ENCODE measurements around the gene ZBTB45.
A peak's percentile ranks its signal among the peaks of the same experiment; 100 is the strongest.
"Not testable (repeated sequence)": the region's sequence is repeated elsewhere in the genome, so short reads cannot be mapped to it uniquely, and the experiment has no call there.

The ZBTB45 gene

DNA sequence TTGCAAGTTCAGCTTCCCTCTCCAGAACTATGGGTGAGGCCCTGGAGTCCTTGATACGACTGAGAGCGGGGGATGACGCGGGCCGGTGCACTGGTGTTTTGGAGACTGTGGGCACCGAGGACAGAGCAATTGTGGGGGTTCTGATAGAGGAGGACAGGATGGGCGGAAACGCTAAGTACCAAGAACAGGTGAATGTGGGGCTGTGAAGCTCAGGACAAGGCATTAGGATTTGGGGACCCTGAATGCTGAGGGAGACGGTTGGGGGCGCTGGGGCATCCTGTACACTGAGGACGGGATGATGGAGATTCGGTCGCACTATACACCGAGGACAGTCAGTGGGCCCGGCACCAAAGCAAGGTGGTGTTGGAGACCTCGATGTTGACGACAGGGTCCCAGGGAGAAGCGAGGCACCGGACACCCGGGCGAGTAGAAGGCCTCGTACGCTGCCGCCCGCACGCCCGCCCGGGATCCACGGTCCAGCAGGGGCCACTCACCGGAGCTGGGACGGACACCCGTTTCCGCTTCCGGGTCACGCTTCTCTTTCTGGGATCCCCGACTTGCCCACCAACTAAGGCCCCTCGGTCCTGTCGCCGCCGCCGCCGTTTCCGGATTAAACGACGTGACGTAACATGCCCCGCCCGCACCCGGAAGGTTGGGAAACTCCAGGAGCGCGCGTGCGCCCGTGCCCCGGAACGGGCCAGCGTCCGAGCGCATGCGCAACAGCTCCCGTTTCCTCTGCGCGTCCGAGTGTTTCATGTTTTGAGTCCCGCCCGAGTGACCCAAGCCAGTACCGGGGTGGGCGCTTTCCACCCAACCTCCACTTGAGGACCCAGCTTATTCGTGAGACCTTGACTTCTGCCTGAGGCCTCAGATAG is 35.1 kb upstream of the ZBTB45 start, which contains the start of gene CHMP2A:
CHMP2A (minus strand) TSS at position 612 of the 875 bp plus-strand sequence. CDS start 893 bp downstream, outside the sequence.
- peak; percentile 94 to 98 for DNase-seq

GRCh38 chr19:58553799-58554493 is 34.3 kb upstream of the ZBTB45 start:
- DNase-seq, result no peak

DNA sequence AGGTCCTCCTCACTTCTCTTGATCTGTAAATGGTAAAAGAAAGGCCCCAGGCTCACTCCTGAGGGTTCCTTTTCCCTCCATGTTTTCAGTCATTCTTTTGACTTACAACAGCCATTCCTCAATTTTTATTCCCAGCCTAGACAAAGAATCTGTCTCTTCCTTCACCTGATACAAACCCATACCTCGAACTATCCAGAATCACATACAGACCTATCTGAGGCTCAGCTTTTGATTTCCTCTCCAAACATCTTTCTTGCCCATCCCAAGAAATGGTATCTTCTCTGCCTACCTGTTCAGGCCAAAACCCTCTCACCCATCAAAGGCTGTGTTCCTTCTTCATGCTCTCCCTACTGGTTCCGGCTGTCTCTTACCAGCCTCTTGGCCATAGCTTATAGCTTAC is 33.0 kb upstream of the ZBTB45 start:
- no peak for DNase-seq

GRCh38 chr19:58551577-58552471 is 32.2 kb upstream of the ZBTB45 start:
- no peak for DNase-seq

DNA sequence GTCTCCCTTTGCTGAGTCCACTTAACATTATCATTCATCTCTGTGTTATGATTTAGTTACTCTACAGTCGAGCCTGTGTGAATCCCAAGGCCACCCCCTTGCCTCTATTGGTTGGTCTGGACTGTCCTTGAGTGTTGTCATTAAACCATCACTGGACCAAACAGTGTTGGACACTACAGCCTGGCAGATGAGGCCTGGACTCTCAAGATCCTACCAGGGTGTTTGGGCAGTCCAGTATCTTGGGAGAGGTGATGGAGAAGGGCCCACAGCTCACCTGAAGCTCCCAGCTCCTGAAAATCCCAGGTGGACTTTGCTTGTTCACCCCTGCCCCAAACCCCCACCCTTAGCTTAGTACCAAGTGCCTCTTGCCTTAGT is 31.5 kb upstream of the ZBTB45 start:
- DNase-seq, result no peak

GRCh38 chr19:58550362-58551122 is 30.9 kb upstream of the ZBTB45 start:
- DNase-seq, result no peak

DNA sequence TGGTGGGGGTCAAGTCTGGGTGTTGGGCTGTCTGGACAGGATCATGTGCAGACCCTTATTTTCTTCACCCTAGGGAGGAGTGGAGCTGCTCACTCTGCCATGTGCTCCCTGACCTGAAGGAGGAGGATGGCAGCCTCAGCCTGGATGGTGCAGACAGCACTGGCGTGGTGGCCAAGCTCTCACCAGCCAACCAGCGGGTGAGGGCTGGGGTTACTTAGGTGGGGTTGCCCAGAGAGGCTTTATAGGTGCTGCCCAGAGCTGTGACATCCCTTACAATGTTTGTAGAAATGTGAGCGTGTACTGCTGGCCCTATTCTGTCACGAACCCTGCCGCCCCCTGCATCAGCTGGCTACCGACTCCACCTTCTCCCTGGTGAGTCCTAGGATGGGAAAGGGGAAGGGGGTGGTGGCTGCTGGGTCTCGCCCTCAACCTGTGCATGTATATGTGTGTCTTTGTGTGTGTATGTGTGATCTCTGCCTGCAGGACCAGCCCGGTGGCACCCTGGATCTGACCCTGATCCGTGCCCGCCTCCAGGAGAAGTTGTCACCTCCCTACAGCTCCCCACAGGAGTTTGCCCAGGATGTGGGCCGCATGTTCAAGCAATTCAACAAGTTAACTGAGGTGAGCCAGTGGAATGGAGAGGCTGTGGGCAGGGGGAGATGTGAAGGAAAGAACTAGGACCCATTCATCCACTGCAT is 30.2 kb upstream of the ZBTB45 start:
- DNase-seq, result no peak

GRCh38 chr19:58548859-58549663 is 29.5 kb upstream of the ZBTB45 start:
- DNase-seq, result no peak

GRCh38 chr19:58547323-58548312 is 28.0 kb upstream of the ZBTB45 start:
- DNase-seq, result no peak

- DNase-seq, result no peak
Measured at GRCh38 chr19:58546019-58546530, 26.5 kb upstream of the ZBTB45 start.

- no peak for DNase-seq
Measured at GRCh38 chr19:58545286-58546018, 25.8 kb upstream of the ZBTB45 start.

- peak in 1 of 2 experiments; percentile 76 for DNase-seq
Measured at GRCh38 chr19:58544591-58545285, 25.1 kb upstream of the ZBTB45 start.

- peak; percentile 100 for DNase-seq
Measured at GRCh38 chr19:58543826-58544590, 24.4 kb upstream of the ZBTB45 start, which contains the start of gene TRIM28. TSS of gene TRIM28 (plus strand) at chr19:58544064. CDS start at chr19:58544758, 694 bp downstream.

DNA sequence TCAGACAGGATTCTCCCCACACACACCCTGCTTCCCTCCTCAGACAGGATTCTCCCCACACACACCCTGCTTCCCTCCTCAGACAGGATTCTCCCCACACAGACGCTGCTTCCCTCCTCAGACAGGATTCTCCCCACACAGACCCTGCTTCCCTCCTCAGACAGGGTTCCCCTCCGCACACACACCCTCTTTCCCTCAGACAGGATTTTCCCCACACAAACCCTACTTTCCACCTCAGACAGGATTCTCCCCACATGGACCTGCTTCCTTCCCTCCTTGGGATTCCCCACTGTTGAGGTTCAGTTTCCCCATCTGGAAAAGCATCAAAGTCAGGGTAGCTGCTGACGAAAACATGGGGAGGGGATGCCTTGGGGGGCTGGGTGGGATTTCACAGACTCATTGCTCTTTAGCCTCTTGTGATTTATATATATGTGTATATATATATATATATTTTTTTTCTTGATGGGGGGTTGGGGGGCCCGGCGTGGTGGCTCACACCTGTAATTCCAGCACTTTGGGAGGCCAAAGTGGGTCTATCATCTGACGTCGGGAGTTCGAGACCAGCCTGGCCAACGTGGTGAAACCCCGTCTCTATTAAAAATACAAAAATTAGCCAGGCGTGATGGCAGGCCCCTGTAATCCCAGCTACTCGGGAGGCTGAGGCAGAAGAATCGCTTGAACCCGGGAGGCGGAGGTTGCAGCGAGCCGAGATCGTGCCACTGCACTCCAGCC is 23.2 kb upstream of the ZBTB45 start:
- not testable (repeated sequence) for DNase-seq

- not testable (repeated sequence) for DNase-seq
Measured at GRCh38 chr19:58539169-58539559, 19.6 kb upstream of the ZBTB45 start.

Data from stimulated activated CD4-positive, alpha-beta T cell treated with anti-CD3 and anti-CD28 coated beads, Interleukin-4, amount 100 ng/mL, for 4 hours (primary cell).